Muscle of leg (tissue), 11 donors: ENCODE measurements around the gene GALNT9. TPM values are rescaled to one million over a fixed set of nuclear protein-coding genes. Genes with fewer than 3 reads are reported as not detected.

Source experiments
- DNase-seq: peaks from one replicate; pipeline ENCODE4 v3.0.0; 2013
- H3K27ac ChIP-seq: one replicate; pipeline ENCODE4 v1.5.1; 2013; ENCODE audit warnings: mild to moderate bottlenecking, low read length, control low read depth
- H3K27me3 ChIP-seq: one replicate; pipeline ENCODE4 v1.6.1; 2013; ENCODE audit warnings: low read length; ENCODE audit not compliant: control insufficient read depth, insufficient read depth
- H3K36me3 ChIP-seq: one replicate; pipeline ENCODE4 v1.6.1; 2013; ENCODE audit warnings: low read length; ENCODE audit not compliant: control insufficient read depth, insufficient read depth
- H3K4me1 ChIP-seq: one replicate; pipeline ENCODE4 v1.6.1; 2013; ENCODE audit warnings: low read length; ENCODE audit not compliant: control insufficient read depth, insufficient read depth
- H3K4me3 ChIP-seq: one replicate; pipeline ENCODE4 v1.5.1; 2013; ENCODE audit warnings: low read length, control low read depth
- H3K9me3 ChIP-seq: replicated peaks from 2 replicates; pipeline ENCODE4 v1.6.1; 2013; ENCODE audit warnings: low read depth, low read length; ENCODE audit not compliant: control insufficient read depth
- whole genome bisulfite sequencing: methylation state at CpG from one replicate; pipeline ENCODE4 v1.1.5; 2013; ENCODE audit warnings: missing lambda C conversion rate; ENCODE audit not compliant: insufficient coverage; 5-methylcytosine and 5-hydroxymethylcytosine counted together
- polyA plus RNA-seq, 8 donors: library from polyadenylated mRNA; unstranded; fragments of 120-200 nt; gene quantifications; one replicate each; pipeline versions ENCODE4 v1.2.1 to v1.2.3, GENCODE V29; 2013; ENCODE audit warnings: inconsistent platforms in 1 of 8, low replicate concordance in 1 of 8; ENCODE audit not compliant: insufficient read length in 8 of 8, insufficient read depth in 1 of 8
- total RNA-seq: library from RNA; stranded (reverse); fragments of 120-200 nt; gene quantifications from one replicate; pipeline ENCODE4 v1.2.4, GENCODE V29; 2013

Gene GALNT9
- total and polyA plus RNA-seq, 9 donors: 0.91 to 3.0 (median 2.0) TPM

DNA sequence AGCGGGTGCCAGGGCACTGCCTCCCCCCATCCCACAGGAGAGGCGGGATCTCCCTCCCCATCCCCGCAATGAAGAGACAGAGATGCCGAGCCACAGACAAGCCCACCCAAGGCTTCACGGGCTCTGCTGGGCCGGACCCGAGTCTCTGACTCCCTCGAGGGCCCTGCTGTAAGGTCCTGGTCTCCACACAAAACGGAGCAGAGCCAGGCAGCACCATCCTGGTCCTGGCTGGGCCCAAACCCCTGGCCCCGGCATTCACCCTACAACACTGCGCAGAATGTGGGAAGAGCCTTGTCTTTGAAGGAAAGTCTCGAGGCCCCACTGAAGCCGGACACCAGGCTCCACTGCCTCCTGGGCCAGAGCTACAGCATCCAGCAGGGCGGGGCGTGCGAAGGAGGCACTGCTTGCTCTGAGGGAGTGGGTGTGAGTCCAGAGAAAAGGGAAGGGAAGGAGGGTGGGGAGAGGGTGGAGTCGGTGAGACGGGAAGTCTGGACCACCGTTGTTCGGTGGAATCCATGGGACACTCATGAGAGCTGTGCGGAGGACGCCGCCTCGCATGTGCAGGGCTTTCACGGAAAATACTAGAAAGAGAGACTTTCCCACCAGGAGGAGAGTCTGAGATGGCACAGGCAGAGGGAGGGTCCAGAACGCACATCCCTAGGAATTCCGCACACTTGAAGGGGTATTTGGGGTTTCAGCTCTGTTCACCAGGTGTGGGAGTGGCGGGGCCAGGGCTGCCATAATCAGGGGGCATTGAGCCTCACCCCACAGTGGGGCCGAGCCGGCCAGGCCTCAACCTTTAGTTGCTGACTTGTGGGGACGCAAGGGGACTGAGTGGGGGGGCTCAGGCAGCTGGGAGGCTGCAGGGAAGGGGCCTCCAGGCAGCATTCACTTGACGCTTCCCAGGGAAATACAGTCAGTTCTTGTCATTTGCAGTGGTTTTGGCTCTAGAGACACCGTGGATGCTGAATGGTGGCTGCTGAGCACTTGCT lies 36.8 kb downstream of the GALNT9 start:
- Histone ChIP-seq H3K4me1 (peaks cover 18% of the 10 kb centered on the region), H3K9me3 (no peaks in the 10 kb centered on the region), H3K27ac (no peak overlapping the region), H3K27me3 (peaks cover 44% of the 10 kb centered on the region), H3K36me3 (no peaks in the 10 kb centered on the region), H3K4me3 (no peak overlapping the region)
- WGBS: 91% methylated on average over 26 of the region's 33 CpGs
- no peak for DNase-seq

DNA sequence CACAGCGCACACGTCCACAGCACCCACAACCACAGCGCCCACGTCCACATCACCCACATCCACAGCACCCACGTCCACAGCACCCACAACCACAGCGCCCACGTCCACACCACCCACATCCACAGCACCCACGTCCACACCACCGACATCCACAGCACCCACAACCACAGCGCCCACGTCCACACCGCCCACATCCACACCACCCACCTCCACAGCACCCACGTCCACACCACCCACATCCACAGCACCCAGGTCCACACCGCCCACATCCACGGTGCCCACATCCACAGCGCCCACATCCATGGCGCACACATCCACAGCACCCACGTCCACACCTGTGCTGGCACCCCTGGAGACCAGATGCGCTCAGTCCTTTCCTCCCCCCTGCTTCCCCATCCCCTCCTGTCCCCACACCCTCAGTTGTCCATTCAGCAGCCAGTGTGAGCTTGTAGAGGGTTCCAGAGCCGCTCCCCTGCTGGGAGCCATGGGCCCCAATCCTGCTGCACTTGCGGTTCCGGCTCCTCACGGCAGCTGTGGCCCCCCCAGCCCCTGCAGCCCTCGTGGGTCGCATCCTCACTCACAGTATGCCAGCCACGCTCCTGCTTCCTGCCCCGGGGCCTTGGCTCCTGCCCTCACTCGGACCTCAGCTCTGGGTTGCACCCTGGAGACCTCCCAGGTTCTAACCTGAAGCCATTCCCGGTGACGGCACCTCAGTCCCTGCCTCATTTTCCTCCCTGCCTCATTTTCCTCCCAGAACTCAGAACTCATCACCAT lies 37.8 kb downstream of the GALNT9 start:
- H3K4me1 ChIP-seq: peaks cover 25% of the 10 kb centered on the region
- H3K36me3 ChIP-seq: no peaks in the 10 kb centered on the region
- H3K4me3 ChIP-seq: no peak overlapping the region
- H3K27ac ChIP-seq: no peak overlapping the region
- DNase-seq: no peak
- no peaks in the 10 kb centered on the region for H3K9me3 ChIP-seq
- H3K27me3 ChIP-seq: peaks cover 45% of the 10 kb centered on the region
- WGBS: 96% methylated on average over 22 of the region's 30 CpGs

DNA sequence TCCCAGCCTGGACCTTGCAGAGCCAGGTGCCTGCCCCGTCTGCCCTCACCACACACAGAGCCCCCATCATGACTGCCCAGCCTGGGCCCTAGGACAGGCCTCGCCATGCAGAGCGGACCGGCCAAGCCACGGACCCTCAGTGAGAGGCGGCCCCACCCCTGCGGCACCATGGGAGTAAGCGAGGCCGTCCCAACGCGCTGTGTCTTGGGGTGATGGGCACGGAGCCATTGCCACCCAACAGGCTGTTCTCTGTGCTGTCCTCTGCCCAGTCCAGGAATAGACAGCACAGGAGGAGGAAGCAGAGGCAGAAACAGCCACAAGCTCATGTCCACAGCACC lies 39.2 kb downstream of the GALNT9 start:
- 83% methylated on average over 11 of the region's 12 CpGs for WGBS

DNA sequence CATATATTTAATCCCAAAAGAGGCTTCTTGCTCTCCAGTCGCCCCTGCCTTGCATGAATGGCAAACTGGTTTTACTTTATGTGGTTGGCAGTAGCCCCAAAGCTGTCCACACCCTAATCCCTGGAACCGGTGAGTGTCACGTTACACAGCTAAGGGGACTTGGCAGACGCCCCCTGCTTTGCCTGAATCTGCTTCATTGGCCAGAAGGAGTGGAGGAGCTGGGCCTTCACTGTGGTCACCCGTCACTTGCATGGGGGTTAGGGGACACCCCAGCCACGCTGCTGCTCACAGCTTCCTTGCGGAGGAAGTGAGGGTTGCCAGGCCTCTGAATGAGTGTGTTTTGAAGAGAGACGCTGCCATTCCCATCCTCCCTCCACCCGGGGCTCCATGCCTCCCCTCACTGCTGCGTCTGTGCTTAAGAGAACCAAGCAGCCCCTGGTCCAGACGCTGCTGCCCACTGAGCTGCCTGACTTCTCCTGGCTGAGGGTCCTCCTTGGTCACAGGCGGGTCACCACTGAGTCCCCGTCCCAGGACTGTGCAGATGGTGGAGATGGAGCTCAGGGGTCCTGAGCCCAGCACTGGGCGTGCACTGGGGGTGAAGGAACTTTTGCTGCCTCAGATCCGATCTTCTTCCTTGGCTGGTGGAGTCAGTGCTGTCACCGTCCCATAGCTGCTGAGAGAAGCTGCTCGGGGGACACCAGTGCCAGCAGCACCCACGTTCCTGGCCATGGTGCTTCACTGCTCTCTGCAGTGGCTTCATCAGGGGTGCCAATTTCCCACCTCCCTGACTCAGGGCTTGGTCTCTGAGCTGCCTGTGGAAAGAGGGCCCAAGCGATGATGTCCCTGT lies 39.8 kb downstream of the GALNT9 start:
- WGBS: 71% methylated on average over 6 of the region's 19 CpGs
- H3K4me1 ChIP-seq: peaks cover 40% of the 10 kb centered on the region

More for the DNA sequence above, 39.2 kb downstream of the GALNT9 start:
- no peaks in the 10 kb centered on the region for H3K36me3 ChIP-seq
- no peaks in the 10 kb centered on the region for H3K9me3 ChIP-seq
- peaks cover 40% of the 10 kb centered on the region for H3K4me1 ChIP-seq
- peaks cover 41% of the 10 kb centered on the region for H3K27me3 ChIP-seq
- no peak for DNase-seq
- H3K4me3 ChIP-seq: no peak overlapping the region
- H3K27ac ChIP-seq: no peak overlapping the region

DNA sequence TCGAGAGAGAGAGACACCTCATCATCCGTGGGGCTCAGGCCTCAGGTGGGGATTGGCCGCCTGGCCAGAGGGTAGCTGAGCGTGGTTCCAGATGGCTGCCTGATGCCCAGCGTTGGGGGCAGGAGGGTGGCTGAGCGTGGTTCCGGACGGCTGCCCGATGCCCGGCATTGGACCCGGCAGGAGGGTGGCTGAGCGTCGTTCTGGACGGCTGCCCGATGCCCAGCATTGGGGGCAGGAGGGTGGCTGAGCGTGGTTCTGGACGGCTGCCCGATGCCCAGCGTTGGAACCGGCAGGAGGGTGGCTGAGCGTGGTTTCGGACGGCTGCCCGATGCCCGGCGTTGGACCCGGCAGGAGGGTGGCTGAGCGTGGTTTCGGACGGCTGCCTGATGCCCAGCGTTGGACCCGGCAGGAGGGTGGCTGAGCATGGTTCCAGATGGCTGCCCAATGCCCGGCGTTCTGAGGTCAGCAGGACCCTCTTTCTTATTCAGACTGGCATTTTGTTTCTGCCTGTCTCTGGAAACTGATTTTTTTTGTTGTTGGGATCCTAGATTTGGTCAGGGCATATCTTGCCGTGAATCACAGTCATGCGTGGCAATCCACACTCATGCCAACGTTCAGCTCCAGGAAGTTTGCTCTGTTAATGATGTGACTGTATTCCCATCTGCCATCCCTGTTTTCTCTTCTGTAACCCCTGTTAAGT lies 40.7 kb downstream of the GALNT9 start:
- Histone ChIP-seq H3K27ac (no peak overlapping the region), H3K4me3 (no peak overlapping the region), H3K27me3 (peaks cover 36% of the 10 kb centered on the region), H3K9me3 (no peaks in the 10 kb centered on the region), H3K4me1 (peaks cover 48% of the 10 kb centered on the region), H3K36me3 (no peaks in the 10 kb centered on the region)
- WGBS: 85% methylated on average over 34 of the region's 37 CpGs
- DNase-seq: no peak

More for the DNA sequence above, 39.8 kb downstream of the GALNT9 start:
- Histone ChIP-seq H3K27ac (no peak overlapping the region), H3K36me3 (no peaks in the 10 kb centered on the region), H3K27me3 (peaks cover 42% of the 10 kb centered on the region), H3K9me3 (no peaks in the 10 kb centered on the region), H3K4me3 (no peak overlapping the region)
- no peak for DNase-seq

DNA sequence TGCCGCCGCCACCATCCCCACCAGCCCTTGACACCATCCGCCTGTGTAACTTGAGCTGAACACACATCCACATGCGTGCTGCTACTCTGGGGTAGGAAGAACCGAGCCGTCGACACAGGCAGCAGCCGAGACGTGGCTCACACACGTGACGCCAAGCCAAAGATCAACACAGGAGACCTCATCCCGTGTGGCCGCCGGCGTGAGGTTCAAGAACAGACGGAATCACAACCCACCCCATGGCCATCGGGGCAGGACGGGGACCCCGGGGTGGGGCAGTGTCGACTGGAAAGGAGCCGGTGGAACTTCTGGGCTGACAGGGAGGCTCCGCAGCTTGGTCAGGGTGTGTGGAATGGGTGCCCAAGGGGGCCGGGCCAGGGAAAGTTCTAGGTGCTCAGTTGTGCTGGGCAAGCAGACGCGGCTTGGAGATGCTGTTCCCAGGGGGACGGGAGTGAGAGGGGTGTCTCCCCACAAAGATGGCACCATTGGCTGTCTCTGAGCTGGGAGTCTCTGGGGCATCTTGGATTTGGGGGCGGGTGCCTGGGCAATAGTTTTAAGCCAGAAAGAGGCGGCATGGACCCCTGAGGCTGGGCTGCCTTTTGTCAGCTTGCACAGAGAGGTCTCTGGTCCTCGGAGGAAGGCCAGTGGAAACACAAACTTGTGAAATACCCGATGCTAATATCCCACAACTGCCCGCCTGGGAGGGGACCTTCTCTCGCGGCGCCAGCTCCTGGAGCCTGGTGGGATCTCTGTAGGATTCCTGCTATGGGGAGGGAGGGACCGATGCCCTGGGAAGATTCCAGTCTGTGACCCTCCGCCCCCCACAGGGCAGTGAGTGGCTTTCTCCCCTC lies 41.8 kb downstream of the GALNT9 start:
- no peak for DNase-seq
- H3K27me3 ChIP-seq: peaks cover 36% of the 10 kb centered on the region
- WGBS: 75% methylated on average over 30 of the region's 36 CpGs

DNA sequence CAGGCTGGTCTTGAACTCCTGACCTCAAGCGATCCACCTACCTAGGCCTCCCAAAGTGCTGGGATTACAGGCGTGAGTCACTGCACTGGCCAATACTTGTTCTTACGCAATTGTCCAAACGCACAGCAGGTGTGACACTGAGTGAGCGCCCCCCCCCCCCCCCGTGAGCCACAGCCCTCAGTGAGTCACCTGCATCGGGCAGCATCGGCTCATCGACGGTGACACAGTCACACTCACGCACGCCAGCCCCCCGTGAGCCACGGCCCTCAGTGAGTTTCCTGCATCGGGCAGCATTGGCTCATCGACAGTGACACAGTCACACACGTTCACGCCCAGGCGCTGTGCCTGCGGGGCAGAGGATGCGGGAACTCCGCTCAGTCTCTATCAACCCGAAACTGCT lies 42.5 kb downstream of the GALNT9 start:
- DNase-seq: no peak
- Histone ChIP-seq H3K4me1 (peaks cover 62% of the 10 kb centered on the region), H3K27me3 (peaks cover 36% of the 10 kb centered on the region), H3K36me3 (no peaks in the 10 kb centered on the region), H3K9me3 (no peaks in the 10 kb centered on the region), H3K27ac (no peak overlapping the region), H3K4me3 (no peak overlapping the region)
- WGBS: 76% methylated on average over 20 of the region's 23 CpGs

More for the DNA sequence above, 41.8 kb downstream of the GALNT9 start:
- no peak overlapping the region for H3K4me3 ChIP-seq
- H3K27ac ChIP-seq: no peak overlapping the region
- no peaks in the 10 kb centered on the region for H3K9me3 ChIP-seq
- H3K36me3 ChIP-seq: no peaks in the 10 kb centered on the region
- H3K4me1 ChIP-seq: peaks cover 59% of the 10 kb centered on the region

DNA sequence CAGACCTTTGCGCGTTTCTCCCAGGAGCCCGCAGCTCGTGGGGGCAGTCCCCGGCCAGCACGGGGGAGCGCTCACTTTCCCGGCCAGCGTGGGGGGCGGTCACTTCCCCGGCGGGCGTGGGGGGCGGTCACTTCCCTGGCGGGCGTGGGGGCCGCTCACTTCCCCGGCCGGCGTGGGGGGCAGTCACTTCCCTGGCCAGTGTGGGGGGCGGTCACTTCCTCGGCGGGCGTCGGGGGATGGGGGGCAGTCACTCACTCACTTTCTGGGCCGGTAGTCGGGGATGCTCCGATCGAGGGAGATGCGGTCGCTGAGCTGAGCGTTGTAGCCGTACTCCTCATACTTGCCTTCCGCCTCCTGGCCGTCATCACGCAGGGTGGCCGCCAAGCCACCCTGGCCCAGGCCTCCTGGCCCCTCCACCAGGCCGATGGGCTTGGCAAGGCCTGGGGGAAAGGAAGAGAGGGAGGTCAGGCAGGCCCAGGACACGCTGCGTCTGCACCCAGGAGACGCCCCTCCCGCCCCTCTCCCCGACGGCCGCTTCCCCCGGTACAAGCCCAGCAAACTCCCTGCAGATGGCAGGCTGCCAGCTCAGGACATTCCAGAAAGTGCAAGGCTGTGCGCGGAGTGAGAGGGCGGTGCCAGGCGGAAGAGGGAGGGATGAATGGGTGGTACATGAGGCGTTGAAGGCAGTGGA lies 43.3 kb downstream of the GALNT9 start:
- no peaks in the 10 kb centered on the region for H3K36me3 ChIP-seq
- DNase-seq: peak; percentile 82
- H3K4me3 ChIP-seq: no peak overlapping the region
- no peaks in the 10 kb centered on the region for H3K9me3 ChIP-seq
- H3K27ac ChIP-seq: no peak overlapping the region
- peaks cover 36% of the 10 kb centered on the region for H3K27me3 ChIP-seq
- WGBS: 2% methylated on average over 45 of the region's 51 CpGs
- peaks cover 67% of the 10 kb centered on the region for H3K4me1 ChIP-seq
